Gastrocnemius medialis (tissue), 4 donors: ENCODE data around the gene KLC3. TPM values are rescaled to one million over a fixed set of nuclear protein-coding genes. Genes with fewer than 3 reads are reported as not detected.

Experiments used
- ATAC-seq, 2 donors: fragments of 150-250 bp; one replicate each; pipeline ENCODE4 v1.9.1; 2016
- DNase-seq, 2 donors: peaks; one replicate each; pipeline ENCODE4 v3.0.0-alpha.2; 2019
- H3K27ac ChIP-seq, 4 donors: fragments of 200-600 bp; sonication (generic); 1 replicate in 1 of 4; 2 replicates in 3 of 4; pipeline ENCODE4 v1.5.1; 2016 to 2018; ENCODE audit warnings: mild to moderate bottlenecking in 2 of 4, moderate library complexity in 1 of 4
- H3K27me3 ChIP-seq, 3 donors: fragments of 200-600 bp; sonication (generic) in 2 of 3; 1 replicate in 1 of 3; 2 replicates in 2 of 3; pipeline versions ENCODE4 v1.5.1 to v1.6.0; 2016 to 2019; ENCODE audit warnings: mild to moderate bottlenecking in 1 of 3, moderate library complexity in 1 of 3
- H3K36me3 ChIP-seq, 2 donors: fragments of 200-600 bp; sonication (generic) in 1 of 2; one replicate each; pipeline ENCODE4 v1.5.1; 2017 to 2018
- H3K4me1 ChIP-seq, 2 donors: fragments of 200-600 bp; sonication (generic) in 1 of 2; one replicate each; pipeline ENCODE4 v1.5.1; 2016 to 2017; ENCODE audit warnings: mild to moderate bottlenecking in 2 of 2
- H3K4me3 ChIP-seq, 4 donors: fragments of 200-600 bp; sonication (generic) in 3 of 4; 1 replicate in 1 of 4; 2 replicates in 3 of 4; pipeline ENCODE4 v1.5.1; 2016 to 2019; ENCODE audit warnings: mild to moderate bottlenecking in 2 of 4
- H3K9me3 ChIP-seq, 3 donors: fragments of 200-600 bp; sonication (generic) in 2 of 3; 1 replicate in 1 of 3; 2 replicates in 2 of 3; pipeline ENCODE4 v1.5.1; 2016 to 2019
- CTCF ChIP-seq, 5 experiments: fragments of 450-650 bp in 3 of 5; fragments of 200-600 bp in 2 of 5; sonication (generic) in 2 of 5; IDR thresholded peaks in 4 of 5; conservative IDR thresholded peaks in 1 of 5; 1 replicate in 4 of 5; 2 replicates in 1 of 5; pipeline ENCODE4 v1.5.1; 2016 to 2019; ENCODE audit warnings: antibody characterized with exemption in 5 of 5, mild to moderate bottlenecking in 3 of 5, moderate library complexity in 3 of 5
- POLR2A ChIP-seq, 2 donors: fragments of 450-650 bp; IDR thresholded peaks; one replicate each; pipeline ENCODE4 v1.6.1; 2017; ENCODE audit warnings: antibody characterized with exemption in 2 of 2, mild to moderate bottlenecking in 2 of 2, moderate library complexity in 2 of 2
- in situ Hi-C, 4 donors: fragments of 200-750 bp; cut with MboI; loops; one replicate each; pipeline versions ENCODE4 v1.15.0 to v1.8.0; 2017; ENCODE audit warnings: low sequenced_read_pairs in 4 of 4
- intact Hi-C: fragments of 100-400 bp; cut with DNase I; formaldehyde crosslinking; loops from one replicate; pipeline ENCODE4 v1.15.1; 2023; ENCODE audit warnings: low total_unique reads
- total RNA-seq, 4 donors: library from RNA; depleted of rRNA; stranded (reverse); fragments of >200 nt; gene quantifications; one replicate each; pipeline versions ENCODE4 v1.1.0 to v1.2.3, GENCODE V29; 2016

Gene KLC3
- total RNA-seq, 4 donors from 2014 or later, result 2.7 TPM; not detected in 3

- no peaks in the 10 kb centered on the region for H3K9me3 ChIP-seq
- no peaks in the 10 kb centered on the region for H3K27me3 ChIP-seq
- H3K27ac ChIP-seq, result no peak overlapping the region
- H3K4me3 ChIP-seq, result no peak overlapping the region
- DNase-seq (no peak), ATAC-seq (no peak)
- TF ChIP-seq CTCF (IDR thresholded peaks at IDR 0.05 in 4 of 5, conservative IDR thresholded peaks at IDR 0.05 in 1 of 5) (no peak), POLR2A (IDR thresholded peaks at IDR 0.05) (no peak)
- intact Hi-C loops, result loop anchor here (5.0 kb wide), 1 partner anchor 38 kb away; no protein-coding TSS in a partner anchor
- in situ Hi-C loops, result no loop called here
- H3K4me1 ChIP-seq, result no peaks in the 10 kb centered on the region
- H3K36me3 ChIP-seq, result no peaks in the 10 kb centered on the region
Observed at GRCh38 chr19:45299719-45300118, 40.8 kb upstream of the KLC3 start.

- no peaks in the 10 kb centered on the region for H3K27me3 ChIP-seq
- intact Hi-C loops, result loop anchor here (5.0 kb wide), 1 partner anchor 35 kb away; no protein-coding TSS in a partner anchor
- H3K4me1 ChIP-seq, result peaks cover 11 to 12% of the 10 kb centered on the region in 2 donors
- ATAC-seq (no peak), DNase-seq (peak in 1 of 2 donors; percentile 45)
- peak overlapping the region in 1 of 4 donors; percentile 48 for H3K27ac ChIP-seq
- H3K36me3 ChIP-seq, result peaks cover 0 to 11% of the 10 kb centered on the region in 2 donors
- no peak overlapping the region for H3K4me3 ChIP-seq
- no peaks in the 10 kb centered on the region for H3K9me3 ChIP-seq
- in situ Hi-C loops, result no loop called here
- no peak for TF ChIP-seq POLR2A (IDR thresholded peaks at IDR 0.05)
- no peak for TF ChIP-seq CTCF (IDR thresholded peaks at IDR 0.05 in 4 of 5, conservative IDR thresholded peaks at IDR 0.05 in 1 of 5)
Observed at GRCh38 chr19:45302416-45302815, 38.1 kb upstream of the KLC3 start.

- Histone ChIP-seq H3K4me3 (no peak overlapping the region), H3K36me3 (peaks cover 0 to 11% of the 10 kb centered on the region in 2 donors), H3K27me3 (no peaks in the 10 kb centered on the region), H3K9me3 (no peaks in the 10 kb centered on the region), H3K4me1 (peaks cover 11 to 12% of the 10 kb centered on the region in 2 donors), H3K27ac (peak overlapping the region in 1 of 4 donors; percentile 99)
- intact Hi-C loops (loop anchor here (5.0 kb wide), 1 partner anchor 34 kb away; no protein-coding TSS in a partner anchor), in situ Hi-C loops (no loop called here)
- no peak for ATAC-seq
- DNase-seq, result no peak
- no peak for TF ChIP-seq POLR2A (IDR thresholded peaks at IDR 0.05)
- TF ChIP-seq CTCF (IDR thresholded peaks at IDR 0.05 in 4 of 5, conservative IDR thresholded peaks at IDR 0.05 in 1 of 5), result no peak
Observed at GRCh38 chr19:45303269-45304060, 37.1 kb upstream of the KLC3 start.

- Histone ChIP-seq H3K27ac (peak overlapping the region; percentile 76 to 100 (median 98)), H3K9me3 (no peaks in the 10 kb centered on the region), H3K4me1 (peaks cover 11 to 15% of the 10 kb centered on the region in 2 donors), H3K27me3 (no peaks in the 10 kb centered on the region), H3K36me3 (peaks cover 0 to 11% of the 10 kb centered on the region in 2 donors), H3K4me3 (no peak overlapping the region)
- TF ChIP-seq CTCF (IDR thresholded peaks at IDR 0.05 in 4 of 5, conservative IDR thresholded peaks at IDR 0.05 in 1 of 5) (no peak), POLR2A (IDR thresholded peaks at IDR 0.05) (no peak)
- DNase-seq, result no peak
- ATAC-seq, result peak in 1 of 2 donors; percentile 2
- intact Hi-C loops, result loop anchor here (5.0 kb wide), 1 partner anchor 33 kb away; no protein-coding TSS in a partner anchor
- in situ Hi-C loops, result no loop called here
Observed at GRCh38 chr19:45304141-45304926, 36.2 kb upstream of the KLC3 start.
